Neural progenitor cell (in vitro differentiated cells): ENCODE data around the gene HNRNPM.

ENCODE experiments used
- EZH2 ChIP-seq: fragments of 200-600 bp; sonication (generic); IDR thresholded peaks from 2 replicates; pipeline ENCODE4 v1.6.1; 2017; ENCODE audit warnings: antibody characterized with exemption, mild to moderate bottlenecking, moderate library complexity
- EZH2phosphoT487 ChIP-seq: fragments of 200-600 bp; sonication (generic); IDR thresholded peaks from 2 replicates; pipeline ENCODE4 v1.6.1; 2017; ENCODE audit warnings: antibody characterized with exemption
- TF ChIP-seq, protein P1 (sequence below): fragments of 200-600 bp; sonication (generic); IDR thresholded peaks from 2 replicates; pipeline ENCODE4 v1.5.1; 2017; ENCODE audit warnings: antibody characterized with exemption, mild to moderate bottlenecking

DNA sequence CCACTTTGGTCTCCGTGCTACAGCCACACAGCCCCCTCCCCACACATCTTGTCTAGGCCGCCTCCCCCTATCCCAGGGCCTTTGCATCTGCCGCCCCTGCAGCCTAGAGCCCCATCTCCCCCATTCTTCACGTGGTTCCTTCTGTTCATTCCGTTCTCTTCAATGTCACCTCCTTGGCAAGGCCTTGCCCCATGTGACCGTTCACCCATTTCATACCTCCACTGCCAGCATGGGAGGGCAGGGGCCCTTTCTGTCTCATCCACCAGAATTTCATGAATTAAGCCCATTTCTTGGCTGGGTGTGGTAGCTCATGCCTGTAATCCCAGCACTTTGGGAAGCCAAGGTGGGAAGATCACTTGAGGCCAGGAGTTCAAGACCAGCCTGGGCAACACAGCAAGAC, 15.7 kb upstream of the HNRNPM start:
- TF ChIP-seq, protein P1, sequence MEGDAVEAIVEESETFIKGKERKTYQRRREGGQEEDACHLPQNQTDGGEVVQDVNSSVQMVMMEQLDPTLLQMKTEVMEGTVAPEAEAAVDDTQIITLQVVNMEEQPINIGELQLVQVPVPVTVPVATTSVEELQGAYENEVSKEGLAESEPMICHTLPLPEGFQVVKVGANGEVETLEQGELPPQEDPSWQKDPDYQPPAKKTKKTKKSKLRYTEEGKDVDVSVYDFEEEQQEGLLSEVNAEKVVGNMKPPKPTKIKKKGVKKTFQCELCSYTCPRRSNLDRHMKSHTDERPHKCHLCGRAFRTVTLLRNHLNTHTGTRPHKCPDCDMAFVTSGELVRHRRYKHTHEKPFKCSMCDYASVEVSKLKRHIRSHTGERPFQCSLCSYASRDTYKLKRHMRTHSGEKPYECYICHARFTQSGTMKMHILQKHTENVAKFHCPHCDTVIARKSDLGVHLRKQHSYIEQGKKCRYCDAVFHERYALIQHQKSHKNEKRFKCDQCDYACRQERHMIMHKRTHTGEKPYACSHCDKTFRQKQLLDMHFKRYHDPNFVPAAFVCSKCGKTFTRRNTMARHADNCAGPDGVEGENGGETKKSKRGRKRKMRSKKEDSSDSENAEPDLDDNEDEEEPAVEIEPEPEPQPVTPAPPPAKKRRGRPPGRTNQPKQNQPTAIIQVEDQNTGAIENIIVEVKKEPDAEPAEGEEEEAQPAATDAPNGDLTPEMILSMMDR, result no peak
- no peak for TF ChIP-seq EZH2
- TF ChIP-seq EZH2phosphoT487, result no peak
